Chondrocyte (in vitro differentiated cells): Measurements from ENCODE around the gene HPCAL1. TPM values are rescaled to one million over a fixed set of nuclear protein-coding genes. Genes with fewer than 3 reads are reported as not detected.

Source experiments
- DNase-seq: peaks from one replicate; pipeline ENCODE4 v3.0.0; 2021; ENCODE audit warnings: mixed read lengths, low spot score
- H3K27ac Mint-ChIP-seq: one replicate; pipeline ENCODE4 v1.8.0; 2021; ENCODE audit warnings: mild to moderate bottlenecking, moderate library complexity, mixed read lengths; ENCODE audit not compliant: unreplicated experiment
- H3K27me3 Mint-ChIP-seq: 2 replicates; pipeline ENCODE4 v1.8.0; 2021; ENCODE audit warnings: low read depth, mixed read lengths
- H3K36me3 Mint-ChIP-seq: 2 replicates; pipeline ENCODE4 v1.8.0; 2021; ENCODE audit warnings: low read depth, mixed read lengths
- H3K4me1 Mint-ChIP-seq: 2 replicates; pipeline ENCODE4 v1.8.0; 2021; ENCODE audit warnings: low read depth, mild to moderate bottlenecking, mixed read lengths
- H3K4me3 Mint-ChIP-seq: one replicate; pipeline ENCODE4 v1.8.0; 2021; ENCODE audit warnings: mild to moderate bottlenecking, moderate library complexity, mixed read lengths; ENCODE audit not compliant: unreplicated experiment
- H3K9me3 Mint-ChIP-seq: 2 replicates; pipeline ENCODE4 v1.8.0; 2021; ENCODE audit warnings: low read depth, mixed read lengths
- CTCF ChIP-seq: fragments of 200-600 bp; sonication (generic); IDR thresholded peaks from 2 replicates; pipeline ENCODE4 v1.5.0; 2021; ENCODE audit warnings: antibody characterized with exemption, mild to moderate bottlenecking, moderate library complexity
- total RNA-seq: library from RNA; stranded (reverse); gene quantifications from 3 replicates; pipeline ENCODE4 v1.2.1, GENCODE V29; 2021

HPCAL1 gene
- total RNA-seq, 1 donor from 2014 or later, result 19.3 TPM

GRCh38 chr2:10404324-10405143 is 101.8 kb downstream of the HPCAL1 start:
- no peaks in the 10 kb centered on the region for H3K27me3 Mint-ChIP-seq
- H3K4me3 Mint-ChIP-seq, result peak overlapping the region; percentile 33
- peaks cover 3% of the 10 kb centered on the region for H3K36me3 Mint-ChIP-seq
- H3K27ac Mint-ChIP-seq, result peak overlapping the region; percentile 92
- TF ChIP-seq CTCF, result no peak
- peaks cover 67% of the 10 kb centered on the region for H3K4me1 Mint-ChIP-seq
- DNase-seq, result no peak
- H3K9me3 Mint-ChIP-seq, result no peaks in the 10 kb centered on the region

GRCh38 chr2:10405448-10405847 is 102.7 kb downstream of the HPCAL1 start:
- peak overlapping the region; percentile 92 for H3K27ac Mint-ChIP-seq
- DNase-seq, result no peak
- no peak for TF ChIP-seq CTCF
- no peaks in the 10 kb centered on the region for H3K9me3 Mint-ChIP-seq
- H3K27me3 Mint-ChIP-seq, result no peaks in the 10 kb centered on the region
- peaks cover 2% of the 10 kb centered on the region for H3K36me3 Mint-ChIP-seq
- H3K4me3 Mint-ChIP-seq, result peak overlapping the region; percentile 47
- H3K4me1 Mint-ChIP-seq, result peaks cover 67% of the 10 kb centered on the region

DNA sequence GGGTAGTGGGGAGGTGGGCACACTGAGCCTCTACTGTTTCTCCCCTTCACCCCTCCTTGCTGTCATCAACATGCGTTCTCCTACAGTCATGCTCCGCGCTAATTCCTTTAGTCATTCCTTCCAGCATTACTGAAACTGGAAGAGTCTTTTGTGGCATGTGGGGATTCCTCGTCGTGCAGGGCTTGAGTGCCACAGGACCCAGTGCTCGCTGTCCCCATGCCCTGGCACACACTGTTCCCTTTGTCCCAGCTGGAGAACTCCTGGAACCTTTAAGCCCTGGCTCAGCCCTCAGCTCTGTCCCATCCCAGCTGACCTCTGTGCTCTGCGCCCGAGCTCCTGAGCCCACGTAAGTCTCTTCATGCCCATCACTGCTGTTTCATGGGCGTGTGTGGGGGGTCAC is 103.3 kb downstream of the HPCAL1 start:
- peaks cover 2% of the 10 kb centered on the region for H3K36me3 Mint-ChIP-seq
- no peak for DNase-seq

GRCh38 chr2:10406491-10407188 is 103.9 kb downstream of the HPCAL1 start:
- Mint-ChIP-seq H3K9me3 (no peaks in the 10 kb centered on the region), H3K27me3 (no peaks in the 10 kb centered on the region), H3K36me3 (no peaks in the 10 kb centered on the region), H3K4me3 (no peak overlapping the region), H3K4me1 (peaks cover 63% of the 10 kb centered on the region), H3K27ac (peak overlapping the region; percentile 73)
- TF ChIP-seq CTCF, result no peak
- no peak for DNase-seq

More for the DNA sequence above, 103.3 kb downstream of the HPCAL1 start:
- no peak overlapping the region for H3K4me3 Mint-ChIP-seq
- peak overlapping the region; percentile 92 for H3K27ac Mint-ChIP-seq
- no peaks in the 10 kb centered on the region for H3K9me3 Mint-ChIP-seq
- no peak for TF ChIP-seq CTCF
- H3K27me3 Mint-ChIP-seq, result no peaks in the 10 kb centered on the region
- H3K4me1 Mint-ChIP-seq, result peaks cover 67% of the 10 kb centered on the region

- Mint-ChIP-seq H3K27ac (peak overlapping the region; percentile 10), H3K9me3 (no peaks in the 10 kb centered on the region), H3K36me3 (no peaks in the 10 kb centered on the region), H3K27me3 (no peaks in the 10 kb centered on the region), H3K4me3 (no peak overlapping the region), H3K4me1 (peaks cover 60% of the 10 kb centered on the region)
- no peak for DNase-seq
- TF ChIP-seq CTCF, result no peak
Measured at GRCh38 chr2:10407432-10407831, 104.7 kb downstream of the HPCAL1 start.
